ENCODE results near the gene LYPD4.

- TF ChIP-seq SP1 (IDR thresholded peaks at IDR 0.05) (no peak), BHLHE40 (IDR thresholded peaks at IDR 0.05; ENCODE audit: borderline replicate concordance) (no peak), FOXM1 (IDR thresholded peaks at IDR 0.05; ENCODE audit: borderline replicate concordance) (no peak), L3MBTL2 (conservative IDR thresholded peaks at IDR 0.05) (no peak)
Measured at GRCh38 chr19:41847351-41848105, 3.0 kb upstream of the LYPD4 start.
